GM18907 (cell line): ENCODE data around the gene TENT5C.

ENCODE experiments used
- ATAC-seq: cut with Tn5 transposase; IDR thresholded peaks from one replicate; pipeline ENCODE4 v1.9.1; 2021; ENCODE audit warnings: mild to moderate bottlenecking, moderate library complexity; ENCODE audit not compliant: unreplicated experiment

Gene TENT5C

DNA sequence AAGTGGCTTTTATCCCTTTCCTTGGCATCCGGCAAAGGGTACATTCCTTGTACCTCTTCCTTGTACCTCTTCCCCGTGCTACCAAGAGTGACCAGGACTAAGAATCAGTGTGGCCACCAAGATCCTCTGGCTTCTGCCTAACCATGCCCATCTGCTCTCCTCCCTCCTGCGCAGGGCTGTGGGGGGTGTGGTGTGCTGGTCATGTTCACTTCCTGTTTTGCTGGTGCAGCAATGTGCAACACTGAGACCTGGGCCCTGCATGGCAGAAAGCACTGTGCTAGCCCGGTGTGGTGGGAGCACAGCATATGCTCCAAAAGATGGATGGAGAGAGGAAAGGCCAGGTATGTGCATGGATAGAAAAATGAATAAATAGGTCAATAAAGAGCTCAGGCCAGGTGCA lies 33.3 kb upstream of the TENT5C start:
- no peak for ATAC-seq

DNA sequence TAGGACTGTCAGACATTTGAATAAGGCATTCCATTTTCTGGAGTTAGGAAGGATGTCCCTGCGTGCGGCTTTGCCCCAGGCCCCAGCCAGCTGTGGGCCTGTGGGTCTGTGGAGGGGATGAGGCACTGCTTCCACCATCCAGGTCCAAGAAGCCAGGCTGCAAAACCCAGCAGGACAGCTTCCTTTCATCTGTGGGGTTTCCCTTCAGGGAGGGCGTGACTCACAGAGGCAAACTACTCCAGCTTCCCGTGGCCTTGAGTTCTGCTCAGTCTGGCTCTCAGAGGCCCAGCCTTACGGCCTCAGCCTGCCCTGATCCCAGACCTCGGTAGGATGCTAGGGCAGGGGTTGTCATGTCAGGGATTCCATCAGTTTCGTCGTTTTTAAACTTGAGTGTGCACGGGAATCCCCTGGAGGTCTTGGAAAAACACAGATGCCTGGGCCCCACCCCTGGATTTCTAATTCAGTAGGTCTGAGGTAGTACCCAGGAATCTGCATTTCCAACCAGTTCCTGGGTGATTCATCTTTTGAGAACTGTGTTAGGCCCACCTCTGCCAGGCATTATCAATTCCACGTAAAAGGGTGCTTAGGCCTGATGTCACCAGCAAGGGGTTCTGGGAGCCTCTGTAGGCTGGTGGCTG lies 32.3 kb upstream of the TENT5C start:
- ATAC-seq = no peak

DNA sequence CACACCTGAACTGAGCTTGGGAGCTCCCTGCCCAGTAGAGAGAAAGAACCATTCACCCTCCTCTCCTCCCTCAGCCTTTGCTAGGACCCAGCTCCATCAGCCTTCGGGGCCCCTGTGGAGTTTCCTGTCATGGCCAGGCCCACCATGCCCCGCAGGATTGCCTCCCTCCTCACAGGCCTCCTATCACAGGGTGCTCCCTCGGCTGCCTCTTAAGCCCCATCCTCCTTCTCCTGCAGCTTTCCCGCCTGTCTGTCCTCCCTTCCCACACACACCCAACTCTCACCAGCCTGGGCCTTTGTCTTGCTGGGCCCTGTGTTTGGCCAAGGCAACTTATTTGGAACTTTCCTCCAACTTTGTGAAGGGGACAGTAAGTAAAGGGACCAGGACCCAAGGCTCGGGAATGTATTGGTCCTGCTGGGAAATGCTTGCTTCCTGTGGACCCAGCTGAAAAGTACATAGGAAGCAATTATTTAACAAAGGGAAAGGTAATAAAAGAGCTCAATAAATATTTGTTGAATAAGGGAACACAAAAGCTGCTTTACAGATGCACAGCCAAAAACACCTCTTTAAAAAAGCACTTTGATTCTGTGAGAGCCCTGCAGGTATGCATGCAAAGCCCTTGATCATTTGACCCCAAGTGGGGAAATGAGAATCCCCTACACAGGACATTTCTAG lies 31.6 kb upstream of the TENT5C start:
- ATAC-seq = no peak

DNA sequence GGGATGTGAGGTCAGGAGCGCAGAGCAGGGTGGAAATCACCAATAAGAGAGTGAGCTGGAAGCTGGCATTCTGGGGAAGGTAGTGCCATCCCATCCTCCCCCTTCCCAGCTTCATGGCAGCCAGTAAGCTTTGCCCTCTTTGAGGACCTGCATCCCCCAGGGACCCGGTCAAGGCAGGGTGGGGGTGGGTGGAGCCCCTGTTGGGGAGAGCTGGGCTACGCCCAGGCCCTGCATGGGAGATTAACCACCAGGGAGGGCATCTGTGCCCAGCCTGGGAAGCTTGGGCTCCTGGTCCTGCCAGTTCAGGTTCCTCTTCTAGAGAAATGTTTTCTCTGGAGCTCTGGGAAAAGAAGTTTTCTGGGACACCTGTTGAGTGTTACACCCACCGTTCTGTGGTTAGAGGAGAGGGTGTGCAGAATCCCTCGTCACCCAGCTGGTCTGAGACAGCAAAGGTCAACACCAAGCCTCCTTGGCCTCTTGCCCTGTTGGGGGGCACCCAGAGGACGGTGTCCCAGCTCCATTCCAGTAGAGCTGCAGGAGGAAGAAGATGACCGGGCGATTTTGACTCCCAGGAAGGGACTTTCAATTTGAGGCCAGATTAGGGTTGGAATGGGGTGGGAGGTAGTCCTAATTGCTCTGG lies 30.1 kb upstream of the TENT5C start:
- no peak for ATAC-seq

DNA sequence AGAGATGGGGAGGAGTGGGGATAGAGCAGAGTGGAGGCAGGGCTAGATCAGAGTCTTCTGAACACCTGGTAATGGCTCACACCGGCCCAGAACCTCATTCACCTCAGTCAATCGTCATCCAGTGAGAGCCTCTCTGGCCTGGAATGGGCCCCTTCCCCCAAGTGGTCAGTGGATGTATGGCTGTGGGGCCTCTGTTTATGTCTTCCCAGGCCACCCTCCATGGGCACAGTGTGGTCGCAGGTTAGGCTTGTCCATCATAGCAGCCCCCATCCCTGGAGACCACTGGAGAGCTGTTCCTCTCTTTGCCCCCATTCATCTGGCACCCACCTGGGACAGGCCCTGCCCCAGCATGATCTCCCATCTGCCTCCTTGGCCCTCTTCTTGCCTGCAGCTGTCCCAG lies 29.6 kb upstream of the TENT5C start:
- ATAC-seq = no peak

DNA sequence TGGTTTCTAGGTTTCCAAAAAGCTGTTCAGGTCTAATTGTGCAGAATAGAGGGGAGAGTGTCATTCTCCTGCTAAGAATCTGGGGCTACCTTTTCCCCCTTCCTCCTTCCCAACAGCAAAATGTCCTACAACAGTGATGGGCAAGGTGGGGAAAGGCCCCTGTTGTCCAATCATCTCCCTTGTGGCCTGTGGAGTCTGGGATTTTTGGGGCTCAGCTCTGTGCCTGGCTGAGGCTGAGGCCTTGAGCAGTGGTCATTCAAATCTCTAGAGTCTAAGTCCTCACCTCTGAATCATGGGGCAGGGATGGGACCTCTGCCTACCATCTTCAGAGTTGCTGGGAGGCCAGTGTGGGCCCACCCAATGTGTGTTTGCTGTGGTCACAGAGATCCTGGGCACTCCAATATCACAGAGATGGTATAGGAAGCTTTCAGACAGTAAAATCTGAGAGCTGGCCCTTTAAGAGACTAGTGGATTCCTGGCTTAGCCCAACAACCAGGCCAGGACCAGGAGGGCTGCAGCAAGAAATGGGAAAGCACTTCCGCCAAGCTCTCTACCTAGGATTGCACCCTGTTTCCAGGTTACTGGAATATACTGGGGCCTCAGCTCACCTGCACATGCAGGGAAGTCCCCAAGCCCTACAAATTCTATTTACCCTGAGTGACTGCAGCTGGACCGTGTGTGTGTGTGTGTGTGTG lies 28.5 kb upstream of the TENT5C start:
- no peak for ATAC-seq

DNA sequence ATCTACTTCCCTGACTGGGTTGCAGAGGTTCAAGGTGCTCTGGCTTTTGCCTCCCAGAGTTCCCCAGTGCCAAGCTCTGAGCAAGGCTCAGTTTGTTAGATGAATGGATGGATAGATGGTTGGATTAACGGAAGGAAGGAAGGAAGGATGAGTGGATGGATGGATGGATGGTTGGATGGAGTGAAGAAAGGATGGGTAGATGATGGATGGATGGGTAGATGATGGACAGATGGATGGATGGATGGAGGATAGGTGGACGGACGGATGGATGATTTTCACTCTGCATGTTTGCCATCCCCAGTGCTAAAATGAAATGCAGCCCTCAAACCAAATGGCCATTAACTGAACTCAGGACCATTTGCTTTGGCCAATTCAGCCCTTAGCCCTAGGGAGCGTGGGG lies 27.4 kb upstream of the TENT5C start:
- ATAC-seq = no peak

DNA sequence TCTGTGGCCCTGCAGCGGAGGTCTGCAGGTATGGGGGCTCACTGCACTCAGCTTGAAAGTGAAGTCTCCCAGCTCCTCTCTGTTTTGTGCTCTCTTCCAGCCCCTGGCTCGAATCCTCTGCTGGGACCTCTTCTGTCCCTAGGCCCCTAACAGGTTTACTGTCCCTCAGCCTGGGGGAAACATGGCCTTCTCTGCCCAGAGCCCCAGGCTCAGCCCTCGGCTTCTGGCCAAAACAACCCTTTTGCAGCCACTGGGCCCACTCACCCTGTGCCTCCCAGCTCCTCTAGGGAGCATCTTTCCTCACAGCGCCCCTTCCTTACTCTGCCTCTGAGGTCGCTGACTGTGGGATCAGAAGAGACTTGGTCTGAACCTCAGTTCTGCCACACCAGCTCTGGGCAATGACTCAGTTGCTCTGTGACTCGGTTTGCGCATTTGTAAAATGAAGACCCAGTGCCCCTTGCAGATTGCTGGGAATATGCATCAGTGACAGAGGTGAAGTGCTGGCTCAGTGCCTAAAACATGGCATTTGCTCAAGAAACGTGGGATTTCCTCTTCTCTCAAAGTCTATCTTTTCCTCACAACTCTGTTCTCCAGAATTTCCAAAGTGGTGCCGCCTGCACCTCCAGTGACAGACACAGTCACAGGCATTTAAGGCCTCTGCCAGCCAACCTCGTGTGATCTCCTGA lies 26.5 kb upstream of the TENT5C start:
- ATAC-seq = no peak

DNA sequence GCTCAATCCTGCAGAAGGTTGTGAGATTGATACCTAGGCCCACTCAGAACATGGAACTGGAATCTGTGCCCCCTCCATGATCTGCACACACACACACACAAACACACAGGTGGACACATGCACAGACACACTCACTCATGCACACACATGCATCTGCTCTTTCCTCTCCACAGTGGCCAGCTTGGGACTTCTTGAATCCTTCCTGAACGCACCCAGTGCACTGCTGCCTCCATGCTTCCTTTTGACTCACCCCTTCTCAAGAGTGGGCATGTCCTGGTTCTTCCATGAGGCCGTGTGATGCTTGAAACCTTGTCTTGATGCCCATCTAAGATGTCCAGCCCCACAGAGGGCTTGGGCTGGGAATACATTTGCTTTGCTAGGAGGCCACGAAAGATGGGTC lies 25.4 kb upstream of the TENT5C start:
- ATAC-seq = no peak

DNA sequence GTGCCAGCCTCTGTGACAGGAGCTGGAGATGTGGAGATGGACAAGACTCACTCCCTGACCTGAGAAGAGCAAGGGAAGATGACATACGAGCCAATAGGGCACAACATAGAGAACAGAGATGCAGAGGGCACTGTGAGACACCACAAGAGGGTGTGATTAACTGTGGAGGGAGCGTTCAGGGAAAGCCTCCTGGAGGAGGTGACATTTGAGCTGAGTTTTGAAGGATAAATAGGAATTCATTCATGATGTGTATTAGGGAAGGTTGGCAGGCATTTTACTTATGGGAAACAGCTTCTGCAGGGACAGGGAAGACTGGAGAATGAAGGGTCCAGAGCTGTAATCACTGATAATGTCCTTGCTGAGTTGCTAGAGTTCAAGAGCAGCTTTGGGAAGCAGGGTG lies 25.0 kb upstream of the TENT5C start:
- ATAC-seq = no peak

DNA sequence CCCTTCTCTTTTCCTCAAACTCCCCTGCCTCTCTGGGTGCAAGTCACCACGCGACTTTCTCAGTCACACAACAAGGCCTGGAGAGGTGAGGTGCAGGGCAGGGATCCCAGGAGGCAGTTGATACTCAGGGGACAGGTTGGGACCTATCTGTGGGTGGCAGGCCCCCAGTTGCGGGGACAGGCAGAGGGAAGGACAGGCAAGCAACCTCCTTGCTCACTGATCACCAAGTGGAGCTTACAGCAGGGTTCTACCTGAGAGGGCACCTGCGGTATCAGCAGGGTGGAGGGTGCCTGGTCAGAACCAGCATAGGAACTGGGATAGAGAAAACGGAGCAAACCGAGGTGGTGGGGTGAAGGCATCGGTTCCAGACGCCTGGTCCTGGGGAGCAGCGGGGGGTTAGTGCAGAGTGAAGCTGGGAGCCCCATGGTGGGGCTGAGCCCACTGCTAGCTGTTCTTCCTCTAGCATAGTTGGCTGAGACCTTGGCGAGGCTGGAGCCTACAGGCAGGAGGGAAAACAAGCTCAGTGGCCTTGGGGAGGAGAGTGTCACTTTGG lies 24.4 kb upstream of the TENT5C start:
- no peak for ATAC-seq

DNA sequence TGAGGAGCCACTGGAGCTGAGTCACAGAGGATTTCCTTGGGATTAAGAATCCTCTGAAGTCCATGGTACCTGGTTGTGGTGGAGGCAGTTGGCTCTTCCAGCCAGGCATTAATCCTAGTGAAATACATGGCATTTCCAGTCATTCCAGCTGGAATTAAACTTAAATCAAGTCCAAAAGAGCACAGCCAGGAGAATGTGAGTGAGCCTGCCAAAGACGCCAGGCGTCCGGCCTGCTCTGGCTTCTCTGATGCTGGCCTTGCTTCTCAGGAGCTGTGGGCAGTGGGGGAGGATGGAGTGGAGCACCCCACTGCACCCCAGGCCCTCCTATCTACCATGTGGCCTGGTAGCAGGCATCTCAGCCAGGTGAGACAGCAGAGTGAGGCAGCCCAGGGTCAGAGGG lies 23.4 kb upstream of the TENT5C start:
- no peak for ATAC-seq

DNA sequence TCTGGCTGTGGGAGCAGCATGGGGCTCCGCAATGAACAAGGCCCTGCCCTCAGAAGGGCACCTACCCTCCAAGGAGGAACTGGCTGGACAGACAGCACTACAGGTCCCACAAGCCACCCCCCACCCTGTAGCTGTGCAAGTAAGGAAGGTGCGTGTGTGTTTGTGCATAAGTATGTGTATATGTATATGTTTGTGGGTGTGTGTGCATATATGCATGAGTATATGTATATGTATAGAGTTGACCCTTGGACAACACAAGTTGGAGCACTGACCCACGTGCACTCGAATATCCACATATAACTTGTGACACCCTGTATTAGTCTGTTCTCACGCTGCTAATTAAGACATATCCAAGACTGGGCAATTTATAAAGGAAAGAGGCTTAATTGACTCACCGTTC lies 22.6 kb upstream of the TENT5C start:
- no peak for ATAC-seq

DNA sequence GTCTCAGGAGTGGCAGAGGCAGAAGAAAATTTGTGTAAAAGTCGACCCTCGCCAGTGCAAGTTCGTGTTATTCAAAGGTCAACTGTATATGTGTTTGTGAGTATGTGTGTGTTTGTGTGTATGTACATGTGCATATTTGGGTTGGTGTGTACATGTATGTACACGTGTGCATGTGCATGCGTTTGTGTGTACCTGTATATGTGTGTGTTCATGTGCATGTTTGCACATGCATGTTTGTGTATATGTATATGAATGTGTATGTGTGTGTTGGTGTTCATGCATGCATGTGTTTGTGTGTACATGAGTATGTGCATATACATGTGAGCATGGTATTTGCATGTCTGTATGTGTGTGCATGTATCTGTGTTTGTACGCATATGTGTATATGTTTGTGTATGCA lies 21.7 kb upstream of the TENT5C start:
- no peak for ATAC-seq

DNA sequence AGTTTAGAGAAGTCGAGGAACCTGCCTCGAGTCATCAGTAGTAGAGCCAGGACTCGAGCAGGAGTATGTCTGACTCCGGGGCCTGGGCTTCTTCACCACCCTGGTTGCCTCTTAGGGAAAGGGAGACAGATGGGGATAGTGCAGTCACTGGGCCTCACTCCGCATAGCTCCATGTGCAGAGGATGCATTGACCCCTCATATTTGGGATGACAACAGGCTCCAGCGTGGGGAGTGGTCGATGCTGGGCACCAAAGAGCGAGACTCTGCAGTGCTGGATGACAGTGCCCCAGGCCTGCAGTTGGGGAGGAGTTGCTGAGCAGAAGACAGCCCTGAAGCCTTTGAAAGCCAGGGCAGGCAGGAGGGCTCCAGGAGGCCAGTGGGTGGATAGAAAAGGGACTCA lies 20.8 kb upstream of the TENT5C start:
- ATAC-seq = no peak

DNA sequence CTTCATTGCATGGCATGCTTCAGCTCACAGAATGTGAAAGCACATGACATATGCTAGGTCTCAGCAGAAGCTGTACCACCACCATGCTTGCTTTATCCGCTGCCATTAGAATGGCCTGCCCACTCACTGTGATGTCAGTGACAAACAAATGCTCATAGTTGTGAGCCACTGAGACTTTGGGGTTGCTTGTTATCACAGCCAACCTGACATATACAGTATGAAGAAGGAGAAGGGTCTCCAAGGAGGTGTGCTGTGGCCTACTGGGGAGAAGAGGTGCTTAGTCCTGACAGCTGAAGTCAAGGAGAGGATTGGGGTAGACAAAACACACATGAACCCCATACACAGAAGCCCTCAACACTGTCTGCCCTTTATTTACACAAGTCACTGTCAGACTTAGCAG lies 19.5 kb upstream of the TENT5C start:
- ATAC-seq = no peak

DNA sequence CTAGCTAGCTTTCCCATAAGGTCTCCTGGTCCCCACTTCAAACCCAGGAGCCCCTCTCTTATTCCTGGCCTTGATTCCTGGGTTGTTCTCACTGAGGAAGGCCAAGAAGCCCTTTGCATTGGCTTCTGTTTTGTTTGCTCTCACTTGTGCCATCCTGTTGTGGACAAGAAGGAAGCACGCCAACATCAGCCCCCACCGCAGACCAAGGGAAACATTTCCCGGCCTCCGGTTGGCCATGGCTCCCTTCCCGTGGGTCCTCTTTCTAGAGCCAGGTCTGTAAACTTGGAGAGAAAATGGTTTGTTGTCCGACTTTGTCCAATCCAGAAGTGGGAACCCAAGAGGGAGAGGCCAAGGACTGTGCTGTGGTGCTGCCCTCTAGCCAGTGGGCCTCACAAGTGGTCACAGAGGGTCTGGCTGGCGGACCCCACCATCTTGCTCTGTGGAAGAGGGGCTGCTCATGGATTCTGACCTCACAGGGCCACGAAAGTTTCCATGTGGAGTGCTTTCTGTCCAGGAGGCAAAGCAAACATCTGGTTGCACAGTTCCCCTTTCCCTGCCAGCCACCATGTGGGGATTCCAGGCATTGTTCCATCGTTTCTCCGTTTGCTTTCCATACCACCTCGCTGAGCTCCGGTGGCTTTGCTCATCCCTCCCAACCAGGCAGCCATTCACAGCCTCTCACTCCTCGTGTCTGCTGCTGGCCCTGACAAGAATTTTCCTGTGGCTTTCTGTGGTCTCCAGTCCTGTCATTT lies 18.9 kb upstream of the TENT5C start:
- no peak for ATAC-seq

DNA sequence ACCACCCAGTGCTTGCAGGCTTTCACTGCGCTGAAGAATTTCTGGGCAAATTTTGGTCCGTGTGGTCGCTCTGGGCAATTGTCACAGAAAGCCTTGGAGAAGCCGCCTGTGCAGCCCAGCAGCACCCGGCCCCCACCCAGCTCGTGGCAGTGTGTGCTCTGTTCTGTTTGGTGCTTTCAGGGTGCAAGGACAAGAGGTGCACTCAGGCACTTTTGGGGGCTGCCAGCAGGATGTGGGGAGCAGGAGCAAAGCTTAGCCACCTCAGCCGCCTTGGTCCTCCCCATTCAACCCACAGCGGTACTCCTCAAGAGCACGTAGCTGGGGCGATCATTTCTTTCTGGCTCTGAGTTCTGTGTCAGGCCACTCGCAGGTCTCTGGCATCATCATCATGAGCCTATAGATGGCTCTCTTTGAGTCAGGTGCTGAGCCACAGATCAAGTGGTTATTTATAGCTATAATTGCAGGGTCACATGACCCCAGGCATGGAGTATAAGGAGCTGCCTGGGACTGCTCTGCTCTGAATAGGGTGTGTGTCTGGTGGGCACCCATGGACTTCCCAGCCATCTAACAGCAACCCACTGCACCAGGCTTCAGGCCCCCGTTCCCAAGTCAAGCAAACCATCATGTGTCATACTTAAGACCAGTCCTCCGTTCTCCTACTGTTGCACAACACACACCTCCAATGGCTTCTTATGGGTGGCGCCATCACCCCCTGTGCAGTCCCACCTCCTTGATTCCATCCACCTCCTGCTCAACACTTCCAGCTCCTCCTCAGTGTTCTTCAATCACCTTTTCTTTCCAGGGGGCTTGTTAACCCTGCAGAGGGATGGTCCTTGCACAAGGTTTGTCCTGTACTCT lies 18.1 kb upstream of the TENT5C start:
- ATAC-seq = no peak

DNA sequence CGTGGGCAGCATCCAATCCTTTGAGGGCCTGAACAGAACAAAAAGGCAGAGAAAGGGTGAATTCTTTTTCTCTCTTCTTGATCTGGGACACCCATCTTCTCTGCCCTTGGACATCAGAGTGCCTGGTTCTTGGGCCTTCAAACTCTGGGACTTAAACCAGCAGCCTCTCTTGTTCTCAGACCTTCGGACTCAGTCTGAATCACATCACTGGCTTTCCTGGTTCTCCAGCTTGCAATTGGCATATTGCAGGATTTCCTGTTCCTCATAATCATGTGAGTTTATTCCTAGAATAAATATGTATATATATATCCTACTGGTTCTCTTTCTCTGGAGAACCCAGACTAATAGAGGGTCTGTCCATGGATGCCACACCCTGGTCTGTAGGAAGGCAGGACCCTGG lies 16.3 kb upstream of the TENT5C start:
- no peak for ATAC-seq
